Activated CD8-positive, alpha-beta memory T cell treated with anti-CD3 and anti-CD28 coated beads, Interleukin-2, amount 10 ng/mL, durations not matched to agents 7 days and 5 days (primary cell): ENCODE data around the gene STRN. TPM values are rescaled to one million over a fixed set of nuclear protein-coding genes. Genes with fewer than 3 reads are reported as not detected.
"Not testable (repeated sequence)": the region's sequence is repeated elsewhere in the genome, so short reads cannot be mapped to it uniquely, and the experiment has no call there.

ENCODE experiments used
- ATAC-seq: fragments of 150-1000 bp; cut with Tn5 transposase; one replicate; pipeline ENCODE4 v1.10.0; 2021; ENCODE audit warnings: moderate library complexity
- CTCF ChIA-PET: fragments of 350-600 bp; sonication (Branson Sonifier 250); formaldehyde crosslinking; loops from one replicate; lab custom pipeline; 2021; ENCODE audit warnings: antibody characterized with exemption; lab: Charles Lee
- DNase-seq: peaks from one replicate; pipeline ENCODE4 v3.0.0-alpha.2; 2020
- H3K27ac Mint-ChIP-seq: one replicate; pipeline ENCODE4 v1.8.0; 2021; ENCODE audit warnings: mild to moderate bottlenecking, mixed read lengths
- H3K27me3 Mint-ChIP-seq: one replicate; pipeline ENCODE4 v1.8.0; 2021; ENCODE audit warnings: mixed read lengths
- H3K36me3 Mint-ChIP-seq: one replicate; pipeline ENCODE4 v1.8.0; 2021; ENCODE audit warnings: mild to moderate bottlenecking, mixed read lengths
- H3K4me1 Mint-ChIP-seq: one replicate; pipeline ENCODE4 v1.8.0; 2021; ENCODE audit warnings: mixed read lengths
- H3K4me3 Mint-ChIP-seq: one replicate; pipeline ENCODE4 v1.8.0; 2021; ENCODE audit warnings: mild to moderate bottlenecking, moderate library complexity, mixed read lengths
- H3K9me3 Mint-ChIP-seq: one replicate; pipeline ENCODE4 v1.8.0; 2022; ENCODE audit warnings: low read depth, mixed read lengths
- total RNA-seq, 2 experiments: library from RNA; stranded (reverse); gene quantifications; one replicate each; pipeline ENCODE4 v1.2.3, GENCODE V29; 2021

Gene STRN, protein sequence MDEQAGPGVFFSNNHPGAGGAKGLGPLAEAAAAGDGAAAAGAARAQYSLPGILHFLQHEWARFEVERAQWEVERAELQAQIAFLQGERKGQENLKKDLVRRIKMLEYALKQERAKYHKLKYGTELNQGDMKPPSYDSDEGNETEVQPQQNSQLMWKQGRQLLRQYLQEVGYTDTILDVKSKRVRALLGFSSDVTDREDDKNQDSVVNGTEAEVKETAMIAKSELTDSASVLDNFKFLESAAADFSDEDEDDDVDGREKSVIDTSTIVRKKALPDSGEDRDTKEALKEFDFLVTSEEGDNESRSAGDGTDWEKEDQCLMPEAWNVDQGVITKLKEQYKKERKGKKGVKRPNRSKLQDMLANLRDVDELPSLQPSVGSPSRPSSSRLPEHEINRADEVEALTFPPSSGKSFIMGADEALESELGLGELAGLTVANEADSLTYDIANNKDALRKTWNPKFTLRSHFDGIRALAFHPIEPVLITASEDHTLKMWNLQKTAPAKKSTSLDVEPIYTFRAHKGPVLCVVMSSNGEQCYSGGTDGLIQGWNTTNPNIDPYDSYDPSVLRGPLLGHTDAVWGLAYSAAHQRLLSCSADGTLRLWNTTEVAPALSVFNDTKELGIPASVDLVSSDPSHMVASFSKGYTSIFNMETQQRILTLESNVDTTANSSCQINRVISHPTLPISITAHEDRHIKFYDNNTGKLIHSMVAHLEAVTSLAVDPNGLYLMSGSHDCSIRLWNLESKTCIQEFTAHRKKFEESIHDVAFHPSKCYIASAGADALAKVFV
- total RNA-seq = 10 to 100 TPM; 27.7 to 30.8 TPM

- H3K27ac Mint-ChIP-seq = peak within 1 kb of the TSS; percentile 96
- H3K27me3 Mint-ChIP-seq = no peaks in the 10 kb centered on the region
- H3K9me3 Mint-ChIP-seq = no peaks in the 10 kb centered on the region
- peaks cover 39% of the 10 kb centered on the region for H3K4me1 Mint-ChIP-seq
- CTCF ChIA-PET = interaction anchor here (0.8 to 1.5 kb wide), 2 partner anchors 179 to 181 kb away, joined by 3 to 4 read pairs; no protein-coding TSS in a partner anchor
- ATAC-seq (peak; percentile 93), DNase-seq (peak; percentile 97)
- H3K4me3 Mint-ChIP-seq = peak within 1 kb of the TSS; percentile 98
- peaks cover 11% of the 10 kb centered on the region for H3K36me3 Mint-ChIP-seq
These were observed at the start of gene STRN for GRCh38 chr2:36966370-36967235. Gene STRN (minus strand): TSS chr2:36966536. CDS start chr2:36966463, 73 bp downstream.

DNA sequence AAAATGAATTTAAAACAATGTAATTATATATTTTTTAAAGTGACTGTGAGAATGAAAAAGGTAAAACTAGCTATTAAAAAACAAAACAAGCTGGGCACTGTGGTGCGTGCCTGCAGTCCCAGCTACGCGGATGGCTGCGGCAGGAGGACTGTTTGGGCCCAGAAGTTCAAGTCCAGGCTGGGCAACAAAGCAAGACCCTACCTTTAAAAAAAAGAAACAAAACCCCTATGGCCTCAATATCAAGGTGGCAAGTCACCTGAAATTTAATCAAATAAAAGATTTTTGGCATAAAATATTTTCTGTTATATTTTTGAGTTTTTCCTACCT lies 46.9 kb upstream of the STRN start:
- Mint-ChIP-seq H3K4me3 (no peak overlapping the region), H3K27me3 (no peaks in the 10 kb centered on the region), H3K27ac (no peak overlapping the region), H3K9me3 (no peaks in the 10 kb centered on the region), H3K4me1 (peaks cover 2% of the 10 kb centered on the region), H3K36me3 (peaks cover 19% of the 10 kb centered on the region)
- DNase-seq = no peak
- ATAC-seq = no peak
- CTCF ChIA-PET = interaction anchor here (0.7 kb wide), 1 partner anchor 10 kb away, joined by 3 read pairs; no protein-coding TSS in a partner anchor

GRCh38 chr2:37011130-37011529 lies 44.8 kb upstream of the STRN start:
- Mint-ChIP-seq H3K4me1 (peaks cover 2% of the 10 kb centered on the region), H3K4me3 (no peak overlapping the region), H3K36me3 (peaks cover 20% of the 10 kb centered on the region), H3K27ac (no peak overlapping the region), H3K9me3 (no peaks in the 10 kb centered on the region), H3K27me3 (no peaks in the 10 kb centered on the region)
- DNase-seq (no peak), ATAC-seq (no peak)
- CTCF ChIA-PET = no interaction called here

GRCh38 chr2:37005118-37005868 lies 39.0 kb upstream of the STRN start:
- DNase-seq = peak; percentile 51
- no peaks in the 10 kb centered on the region for H3K9me3 Mint-ChIP-seq
- CTCF ChIA-PET = no interaction called here
- no peak overlapping the region for H3K4me3 Mint-ChIP-seq
- peak; percentile 90 for ATAC-seq
- peaks cover 34% of the 10 kb centered on the region for H3K36me3 Mint-ChIP-seq
- peaks cover 9% of the 10 kb centered on the region for H3K4me1 Mint-ChIP-seq
- H3K27ac Mint-ChIP-seq = no peak overlapping the region
- H3K27me3 Mint-ChIP-seq = no peaks in the 10 kb centered on the region

GRCh38 chr2:37000988-37001556 lies 34.7 kb upstream of the STRN start:
- H3K9me3 Mint-ChIP-seq = no peaks in the 10 kb centered on the region
- no peak overlapping the region for H3K27ac Mint-ChIP-seq
- no peaks in the 10 kb centered on the region for H3K27me3 Mint-ChIP-seq
- CTCF ChIA-PET = no interaction called here
- DNase-seq (no peak), ATAC-seq (no peak)
- H3K4me3 Mint-ChIP-seq = no peak overlapping the region
- H3K4me1 Mint-ChIP-seq = peaks cover 8% of the 10 kb centered on the region
- H3K36me3 Mint-ChIP-seq = peaks cover 36% of the 10 kb centered on the region

GRCh38 chr2:37000318-37000717 lies 34.0 kb upstream of the STRN start:
- H3K27me3 Mint-ChIP-seq = no peaks in the 10 kb centered on the region
- ATAC-seq = no peak
- CTCF ChIA-PET = no interaction called here
- no peak overlapping the region for H3K4me3 Mint-ChIP-seq
- no peak overlapping the region for H3K27ac Mint-ChIP-seq
- H3K4me1 Mint-ChIP-seq = peaks cover 5% of the 10 kb centered on the region
- peaks cover 33% of the 10 kb centered on the region for H3K36me3 Mint-ChIP-seq
- no peaks in the 10 kb centered on the region for H3K9me3 Mint-ChIP-seq
- no peak for DNase-seq

- H3K27me3 Mint-ChIP-seq, H3K4me1 Mint-ChIP-seq, H3K9me3 Mint-ChIP-seq, H3K27ac Mint-ChIP-seq, CTCF ChIA-PET, ATAC-seq, DNase-seq, H3K4me3 Mint-ChIP-seq: not testable (repeated sequence)
- peaks cover 25% of the 10 kb centered on the region for H3K36me3 Mint-ChIP-seq
These were observed 33.1 kb upstream of the STRN start for GRCh38 chr2:36999416-36999815.

DNA sequence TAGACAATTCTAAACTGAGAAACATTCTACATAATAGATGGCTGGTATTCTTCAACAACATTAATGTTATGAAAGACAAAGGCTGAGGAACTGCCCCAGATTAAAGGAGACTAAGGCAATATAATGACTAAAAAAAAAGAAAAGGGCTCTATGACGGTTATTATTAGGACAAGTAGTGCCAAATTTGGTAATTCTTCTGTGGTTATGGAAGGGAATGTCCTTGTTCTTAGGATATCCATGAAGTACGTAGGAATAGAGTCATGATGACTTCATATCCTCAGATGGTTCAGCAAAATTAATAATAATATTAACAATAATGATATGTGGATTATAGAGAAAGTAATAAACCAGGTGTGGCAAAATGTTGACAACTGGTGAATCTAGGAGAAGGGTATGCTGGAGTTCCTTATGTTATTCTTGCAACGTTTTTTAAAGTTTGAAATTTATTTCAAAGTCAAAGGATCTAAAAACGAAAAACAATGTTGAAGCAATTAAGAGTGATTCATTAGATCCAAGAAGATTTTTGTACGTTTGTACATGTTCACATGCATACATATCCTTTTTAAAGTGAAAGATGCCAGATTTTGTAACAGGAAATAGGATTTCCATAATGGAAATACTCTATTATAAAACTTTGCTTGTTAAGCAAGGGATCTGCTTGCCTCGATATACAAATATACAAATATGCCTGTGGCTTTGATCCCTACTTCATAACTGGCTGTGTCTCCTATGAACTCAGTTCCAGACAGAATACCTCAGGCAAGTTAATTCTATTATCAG lies 27.7 kb upstream of the STRN start:
- DNase-seq (no peak), ATAC-seq (no peak)
- Mint-ChIP-seq H3K4me3 (no peak overlapping the region), H3K27me3 (no peaks in the 10 kb centered on the region), H3K36me3 (peaks cover 18% of the 10 kb centered on the region), H3K4me1 (no peaks in the 10 kb centered on the region), H3K9me3 (no peaks in the 10 kb centered on the region), H3K27ac (no peak overlapping the region)
- CTCF ChIA-PET = no interaction called here

DNA sequence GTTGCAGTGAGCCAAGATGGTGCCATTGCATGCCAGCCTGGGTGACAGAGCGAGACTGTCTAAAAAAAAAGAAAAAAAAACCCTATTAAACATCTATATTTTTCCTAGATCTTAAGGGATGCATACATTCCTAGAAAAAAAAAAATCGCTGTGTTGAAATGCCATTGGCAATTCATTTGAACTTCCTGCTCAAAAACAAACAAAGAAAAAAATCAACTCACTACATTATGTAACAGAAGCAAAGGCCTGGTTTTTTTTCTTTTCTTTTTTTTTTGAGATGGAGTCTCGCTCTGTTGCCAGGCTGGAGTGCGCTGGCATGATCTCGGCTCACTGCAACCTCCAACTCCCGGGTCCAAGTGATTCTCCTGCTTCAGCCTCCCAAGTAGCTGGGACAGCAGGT lies 21.7 kb upstream of the STRN start:
- H3K4me1 Mint-ChIP-seq = no peaks in the 10 kb centered on the region
- ATAC-seq = no peak
- H3K36me3 Mint-ChIP-seq = peaks cover 12% of the 10 kb centered on the region
- no peak overlapping the region for H3K4me3 Mint-ChIP-seq
- H3K27me3 Mint-ChIP-seq = no peaks in the 10 kb centered on the region
- H3K27ac Mint-ChIP-seq = no peak overlapping the region
- no peaks in the 10 kb centered on the region for H3K9me3 Mint-ChIP-seq
- no peak for DNase-seq
- CTCF ChIA-PET = no interaction called here

- H3K27ac Mint-ChIP-seq = no peak overlapping the region
- no peak overlapping the region for H3K4me3 Mint-ChIP-seq
- DNase-seq (no peak), ATAC-seq (no peak)
- H3K9me3 Mint-ChIP-seq = no peaks in the 10 kb centered on the region
- no peaks in the 10 kb centered on the region for H3K4me1 Mint-ChIP-seq
- peaks cover 12% of the 10 kb centered on the region for H3K36me3 Mint-ChIP-seq
- no peaks in the 10 kb centered on the region for H3K27me3 Mint-ChIP-seq
- CTCF ChIA-PET = no interaction called here
These were observed 16.1 kb upstream of the STRN start for GRCh38 chr2:36982467-36982866.

- H3K9me3 Mint-ChIP-seq = no peaks in the 10 kb centered on the region
- H3K27me3 Mint-ChIP-seq = no peaks in the 10 kb centered on the region
- peaks cover 12% of the 10 kb centered on the region for H3K36me3 Mint-ChIP-seq
- CTCF ChIA-PET = no interaction called here
- no peak overlapping the region for H3K4me3 Mint-ChIP-seq
- no peak overlapping the region for H3K27ac Mint-ChIP-seq
- no peak for ATAC-seq
- H3K4me1 Mint-ChIP-seq = no peaks in the 10 kb centered on the region
- no peak for DNase-seq
These were observed 15.6 kb upstream of the STRN start for GRCh38 chr2:36981911-36982310.

DNA sequence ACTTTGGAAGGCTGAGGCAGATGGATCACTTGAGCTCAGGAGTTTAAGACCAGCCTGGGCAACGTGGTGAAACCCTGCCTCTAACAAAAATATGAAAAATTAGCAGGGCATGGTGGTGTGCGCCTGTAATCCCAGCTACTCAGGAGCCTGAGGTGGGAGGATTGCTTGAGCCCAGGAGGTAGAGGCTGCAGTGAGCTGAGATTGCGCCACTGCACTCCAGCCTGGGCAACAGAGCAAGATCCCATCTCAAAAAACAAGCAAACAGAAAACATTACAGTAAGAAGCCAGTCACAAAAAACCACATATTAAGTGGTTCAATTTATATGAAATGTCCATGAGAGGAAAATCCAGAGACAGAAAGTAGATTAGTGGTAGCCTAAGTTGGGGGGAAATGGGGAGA lies 12.7 kb upstream of the STRN start:
- CTCF ChIA-PET, DNase-seq, H3K27me3 Mint-ChIP-seq, H3K4me1 Mint-ChIP-seq, H3K9me3 Mint-ChIP-seq, H3K4me3 Mint-ChIP-seq, H3K27ac Mint-ChIP-seq, ATAC-seq: not testable (repeated sequence)
- H3K36me3 Mint-ChIP-seq = peaks cover 12% of the 10 kb centered on the region
